Embryonic facial prominence (tissue), 1 donor: Measurements from ENCODE around the gene SETD3.

ENCODE experiments used
- DNase-seq: peaks from one replicate; pipeline ENCODE4 v3.0.0-alpha.2; 2016; ENCODE audit errors: extremely low spot score

The SETD3 gene

DNA sequence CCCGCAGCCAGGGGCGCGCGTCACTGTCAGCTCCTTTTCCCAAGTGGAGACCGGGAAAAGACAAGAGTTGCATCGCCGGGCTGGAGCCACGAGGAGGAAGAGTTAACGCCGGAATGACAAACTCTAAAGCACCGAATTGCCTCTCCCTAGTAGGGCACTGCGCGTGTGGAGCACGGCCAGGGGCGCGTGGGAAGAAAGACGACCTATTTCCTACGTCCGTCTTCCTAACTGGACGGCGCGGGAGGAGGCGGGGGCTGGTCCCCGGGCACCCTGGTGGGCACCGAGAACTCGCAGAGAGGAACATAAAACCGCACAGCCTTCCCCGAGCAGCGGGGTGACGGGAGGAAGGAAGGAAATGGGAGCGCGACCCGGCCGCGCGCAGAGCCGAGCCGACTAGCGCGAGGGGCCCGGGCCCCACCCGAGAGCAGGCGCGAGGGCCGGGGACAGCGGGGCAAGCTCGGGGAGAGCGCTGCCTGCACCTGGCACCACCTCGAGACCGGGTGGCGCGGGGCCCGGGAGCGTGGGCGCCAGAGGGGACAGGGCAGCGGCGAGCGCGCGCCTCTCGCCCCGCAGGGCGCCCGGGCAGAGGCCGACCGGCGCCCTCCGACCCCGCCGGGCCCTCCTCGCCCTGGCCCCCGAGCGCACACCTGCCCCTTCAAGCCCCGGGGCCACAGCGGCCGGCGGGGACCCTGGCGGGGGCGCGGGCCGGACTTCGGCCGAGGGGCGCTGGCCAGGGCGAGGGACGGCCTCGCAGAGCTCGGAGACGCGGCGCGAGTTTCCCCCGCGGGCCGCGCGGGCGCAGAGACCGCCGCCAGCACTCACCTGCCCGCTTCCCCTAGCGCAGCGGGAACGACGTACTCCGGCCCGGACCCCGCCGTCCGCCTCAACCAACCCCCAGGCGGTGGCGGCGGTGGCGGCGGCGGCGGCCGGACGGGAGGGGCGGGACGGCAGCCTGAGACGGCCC is at the start of gene SETD3:
TSS of gene SETD3 (minus strand) at position 954 of the 964 bp plus-strand sequence. CDS start 15,054 bp downstream, outside the sequence.
- DNase-seq: no peak

DNA sequence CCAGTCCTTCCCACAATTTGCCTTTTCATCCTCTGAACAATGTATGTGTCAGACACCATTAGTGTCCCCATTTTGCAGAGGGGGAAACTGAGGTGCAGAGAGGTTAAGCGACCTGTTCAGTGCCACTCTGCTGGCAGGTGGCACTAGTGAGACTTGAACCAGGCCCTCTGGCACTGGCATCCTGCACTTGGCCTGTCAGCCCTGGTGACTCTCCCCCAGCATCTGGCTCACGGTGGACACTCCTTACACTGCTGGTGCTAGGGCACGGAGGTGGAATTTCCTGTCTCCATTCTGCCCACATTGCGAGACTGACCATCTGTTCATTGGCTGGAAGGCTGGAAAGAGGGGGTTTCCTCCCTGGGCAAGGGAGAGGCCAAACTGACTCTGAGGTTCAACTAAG is 49.2 kb upstream of the SETD3 start:
- DNase-seq: no peak

DNA sequence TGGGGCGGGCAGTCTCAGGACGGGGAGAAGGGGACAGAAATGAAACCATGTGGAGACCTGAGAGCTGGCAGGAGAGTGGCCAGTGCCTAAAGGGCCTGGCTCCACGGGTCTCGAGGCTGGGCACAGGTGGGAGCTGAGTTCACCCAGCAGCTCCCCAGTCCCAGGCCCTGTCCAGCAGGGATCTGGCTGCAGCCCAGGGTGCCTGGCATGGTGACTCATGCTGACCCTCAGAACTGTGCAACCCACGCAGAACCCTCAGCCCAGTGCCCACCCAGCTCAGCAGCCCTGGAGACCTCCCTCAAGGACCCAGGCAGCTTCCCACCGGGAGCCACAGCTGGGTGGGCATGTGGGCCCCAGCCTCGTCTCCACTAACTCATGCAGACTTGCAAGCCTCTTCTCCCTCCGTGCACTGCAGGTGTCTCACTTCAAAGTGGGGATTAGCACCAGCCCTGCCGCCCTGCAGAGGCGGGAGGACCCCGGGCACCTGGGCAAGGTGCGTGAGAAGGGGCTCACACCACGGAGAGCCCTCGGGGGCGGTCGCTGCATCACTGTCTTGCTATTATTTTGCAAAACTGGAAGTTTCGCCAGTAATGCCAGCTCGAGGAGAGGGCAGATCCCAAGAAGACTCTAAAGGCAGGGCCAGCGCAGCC is 46.9 kb upstream of the SETD3 start:
- DNase-seq: no peak

DNA sequence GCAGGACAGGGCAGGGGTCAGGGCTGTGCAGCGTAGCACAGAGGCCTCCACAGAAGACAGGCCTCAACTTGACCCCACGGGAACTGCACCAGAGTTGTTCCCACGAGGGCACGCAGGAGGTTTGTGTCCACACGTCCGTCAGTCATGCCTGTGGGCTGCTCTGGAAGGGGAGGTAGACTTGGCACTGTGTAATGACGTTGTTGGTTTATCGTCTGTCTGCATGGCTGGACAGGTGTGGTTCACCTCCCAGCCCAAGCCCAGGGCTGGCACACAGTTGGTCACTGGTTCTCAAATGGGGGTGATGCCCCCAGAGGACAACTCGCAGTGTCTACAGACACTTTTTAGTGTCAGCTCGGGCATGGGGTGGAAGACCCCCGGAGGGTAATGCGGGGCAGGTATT is 46.4 kb upstream of the SETD3 start:
- DNase-seq: no peak

DNA sequence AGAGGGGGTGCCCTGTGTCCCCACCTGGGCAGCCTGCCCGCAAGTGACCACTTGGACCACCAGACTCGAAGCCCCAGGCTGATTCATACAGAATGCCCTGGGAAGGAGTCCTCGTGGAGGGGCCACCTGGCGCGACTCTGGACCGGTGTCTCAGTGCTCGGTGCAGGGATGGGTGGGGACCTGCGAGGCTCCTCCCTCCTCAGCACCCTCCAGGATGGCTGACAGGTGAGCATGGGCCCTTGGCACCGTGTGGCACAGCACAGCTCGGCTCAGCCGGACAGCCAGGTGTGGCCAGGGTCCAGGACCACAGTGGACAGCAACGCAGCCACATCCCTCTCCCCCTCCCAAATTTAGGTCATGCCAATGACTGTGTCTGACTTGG is 45.0 kb upstream of the SETD3 start:
- DNase-seq: no peak

DNA sequence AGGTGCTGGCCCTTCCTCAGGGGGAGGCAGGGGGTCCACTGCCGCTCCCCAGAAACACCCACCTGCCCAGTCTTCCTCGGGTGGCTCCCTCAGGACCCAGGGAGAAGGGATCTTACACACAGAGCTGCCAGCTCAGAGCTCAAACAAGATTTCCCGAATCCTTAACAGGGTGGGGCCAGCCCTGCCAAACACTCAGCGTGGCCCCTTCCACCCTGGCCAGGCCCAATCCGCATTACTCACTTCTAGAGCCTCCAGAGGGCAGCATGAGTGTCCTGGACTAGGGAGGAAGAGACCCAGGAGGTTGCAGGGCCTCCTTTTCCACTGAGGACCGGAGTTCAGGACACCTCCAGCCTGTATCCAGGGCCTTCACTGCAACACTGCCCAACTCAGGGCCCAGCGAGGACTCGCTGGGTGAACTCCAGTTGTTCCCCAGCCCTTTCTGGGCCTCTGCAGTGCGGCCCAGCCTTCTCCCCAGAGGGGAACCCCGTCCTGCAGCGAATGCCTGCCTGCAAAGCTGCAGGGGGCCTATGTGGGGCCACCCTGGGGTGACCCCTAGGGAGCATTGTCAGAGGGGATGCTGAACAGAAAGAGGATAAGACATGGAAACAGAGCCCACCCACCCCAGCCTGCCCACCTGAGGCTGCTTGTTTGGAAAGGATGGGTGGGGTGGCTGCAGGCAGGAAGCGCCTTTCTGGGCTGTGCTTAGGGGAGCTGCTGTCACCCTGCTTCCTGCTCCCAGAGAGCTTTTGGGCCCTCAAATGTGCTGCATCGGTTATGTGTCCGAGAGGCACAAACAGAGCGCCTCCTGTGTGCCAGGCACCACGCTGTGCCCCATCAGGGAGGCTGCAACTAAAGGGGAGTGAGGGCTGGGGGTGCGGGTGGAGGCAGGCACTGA is 44.4 kb upstream of the SETD3 start:
- DNase-seq: no peak

GRCh38 chr14:99524091-99524661 is 43.5 kb upstream of the SETD3 start:
- no peak for DNase-seq

- no peak for DNase-seq
Measured at GRCh38 chr14:99523704-99524055, 43.0 kb upstream of the SETD3 start.

GRCh38 chr14:99522934-99523703 is 42.5 kb upstream of the SETD3 start:
- DNase-seq: no peak

DNA sequence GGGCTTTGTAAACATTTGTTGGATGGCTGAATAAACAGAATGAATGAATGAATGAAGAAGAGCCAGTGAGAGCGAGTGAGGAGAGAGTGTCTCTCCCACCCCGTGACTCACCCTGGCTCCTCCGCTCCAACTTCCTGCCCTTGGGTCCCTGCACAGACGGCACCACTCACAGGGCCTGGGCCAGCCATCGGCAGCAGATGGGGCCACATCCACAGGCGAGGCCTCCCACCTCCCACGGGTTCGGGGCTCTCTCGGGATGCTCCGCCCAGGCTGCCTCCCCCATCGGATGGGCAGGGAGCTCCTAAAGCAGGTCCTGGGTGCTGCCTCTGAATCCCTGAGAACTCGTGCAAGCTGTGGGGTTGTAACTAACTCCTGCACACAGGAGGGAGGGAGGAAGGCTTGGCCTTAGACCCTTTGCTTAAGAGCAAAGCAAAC is 41.8 kb upstream of the SETD3 start:
- DNase-seq: no peak

GRCh38 chr14:99522025-99522401 is 41.4 kb upstream of the SETD3 start:
- DNase-seq: no peak

- DNase-seq: no peak
Measured at GRCh38 chr14:99521176-99522024, 40.7 kb upstream of the SETD3 start.

GRCh38 chr14:99520571-99521081 is 40.0 kb upstream of the SETD3 start:
- no peak for DNase-seq

- no peak for DNase-seq
Measured at GRCh38 chr14:99519931-99520421, 39.3 kb upstream of the SETD3 start.

DNA sequence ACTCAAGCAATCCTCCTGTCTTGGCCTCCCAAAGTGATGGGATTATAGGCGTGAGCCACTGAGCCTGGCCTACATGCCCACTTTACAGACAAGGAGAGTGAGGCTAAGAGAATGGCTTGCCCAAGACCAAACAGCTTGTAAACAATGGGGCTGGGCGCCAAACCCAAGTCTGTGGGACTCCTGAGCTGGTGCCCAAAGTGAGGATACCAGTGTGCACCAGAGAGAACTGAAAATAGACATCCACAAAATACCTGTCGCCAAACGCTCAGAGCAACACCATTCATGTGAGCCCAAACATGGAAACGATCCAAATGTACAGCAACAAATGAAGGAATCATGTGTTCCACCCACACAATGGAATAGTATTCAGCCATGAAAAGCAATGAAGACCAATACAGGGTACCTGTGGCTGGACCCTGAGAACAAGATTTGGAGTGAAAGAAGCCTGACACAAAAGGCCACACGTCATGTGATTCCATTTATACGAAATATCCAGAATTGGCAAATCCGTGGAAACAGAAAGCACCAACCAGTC is 38.8 kb upstream of the SETD3 start:
- DNase-seq: no peak

DNA sequence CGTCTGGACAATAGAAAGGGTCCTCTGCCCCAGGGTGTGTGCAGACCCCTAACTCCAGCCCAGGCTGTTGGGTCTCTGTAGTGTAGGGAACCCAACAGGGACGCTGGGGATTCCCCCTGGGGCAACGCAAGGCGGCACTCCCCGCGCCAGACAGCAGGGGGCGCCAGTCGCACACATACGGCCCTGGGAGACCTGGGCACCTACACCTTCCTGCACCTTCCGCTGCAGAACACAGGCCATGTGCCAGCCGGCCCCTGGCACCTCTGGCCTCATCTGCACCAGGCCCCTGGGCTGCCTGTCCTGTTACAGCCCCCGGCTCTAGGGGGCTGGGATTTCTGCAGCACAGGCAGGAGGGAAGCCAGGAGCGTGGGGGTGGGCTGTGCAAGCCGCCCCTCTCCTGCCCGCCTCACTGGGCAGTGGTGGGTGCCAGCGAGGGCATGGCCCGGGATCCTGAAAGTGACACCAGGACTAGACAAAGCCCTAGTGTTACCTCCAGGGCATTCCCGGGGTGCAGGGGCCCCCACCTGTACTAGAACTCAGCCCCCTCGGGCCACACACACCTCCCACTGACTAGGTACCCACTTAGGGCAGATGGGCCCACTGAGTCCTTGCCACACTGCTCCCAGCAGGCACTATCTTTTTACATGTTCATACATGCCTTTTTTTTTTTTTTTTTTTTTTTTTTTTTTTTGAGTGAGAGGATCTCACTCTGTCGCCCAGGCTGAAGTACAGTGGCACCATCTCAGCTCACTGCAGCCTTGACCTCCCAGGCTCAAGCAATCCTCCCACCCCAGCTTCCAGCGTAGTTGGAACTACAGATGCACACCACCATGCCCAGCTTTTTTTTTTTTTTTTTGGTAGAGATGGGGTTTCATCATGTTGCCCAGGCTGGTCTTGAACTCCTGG is 38.0 kb upstream of the SETD3 start:
- no peak for DNase-seq

GRCh38 chr14:99517643-99518381 is 37.2 kb upstream of the SETD3 start:
- DNase-seq: no peak
